Measurements from ENCODE around the gene NDUFS6. TPM values are rescaled to one million over a fixed set of nuclear protein-coding genes. Genes with fewer than 3 reads are reported as not detected.
"Not testable (repeated sequence)": the region's sequence is repeated elsewhere in the genome, so short reads cannot be mapped to it uniquely, and the experiment has no call there.

The NDUFS6 gene
- total RNA-seq, 2 donors from 2014 or later: 25.4 to 25.8 TPM

DNA sequence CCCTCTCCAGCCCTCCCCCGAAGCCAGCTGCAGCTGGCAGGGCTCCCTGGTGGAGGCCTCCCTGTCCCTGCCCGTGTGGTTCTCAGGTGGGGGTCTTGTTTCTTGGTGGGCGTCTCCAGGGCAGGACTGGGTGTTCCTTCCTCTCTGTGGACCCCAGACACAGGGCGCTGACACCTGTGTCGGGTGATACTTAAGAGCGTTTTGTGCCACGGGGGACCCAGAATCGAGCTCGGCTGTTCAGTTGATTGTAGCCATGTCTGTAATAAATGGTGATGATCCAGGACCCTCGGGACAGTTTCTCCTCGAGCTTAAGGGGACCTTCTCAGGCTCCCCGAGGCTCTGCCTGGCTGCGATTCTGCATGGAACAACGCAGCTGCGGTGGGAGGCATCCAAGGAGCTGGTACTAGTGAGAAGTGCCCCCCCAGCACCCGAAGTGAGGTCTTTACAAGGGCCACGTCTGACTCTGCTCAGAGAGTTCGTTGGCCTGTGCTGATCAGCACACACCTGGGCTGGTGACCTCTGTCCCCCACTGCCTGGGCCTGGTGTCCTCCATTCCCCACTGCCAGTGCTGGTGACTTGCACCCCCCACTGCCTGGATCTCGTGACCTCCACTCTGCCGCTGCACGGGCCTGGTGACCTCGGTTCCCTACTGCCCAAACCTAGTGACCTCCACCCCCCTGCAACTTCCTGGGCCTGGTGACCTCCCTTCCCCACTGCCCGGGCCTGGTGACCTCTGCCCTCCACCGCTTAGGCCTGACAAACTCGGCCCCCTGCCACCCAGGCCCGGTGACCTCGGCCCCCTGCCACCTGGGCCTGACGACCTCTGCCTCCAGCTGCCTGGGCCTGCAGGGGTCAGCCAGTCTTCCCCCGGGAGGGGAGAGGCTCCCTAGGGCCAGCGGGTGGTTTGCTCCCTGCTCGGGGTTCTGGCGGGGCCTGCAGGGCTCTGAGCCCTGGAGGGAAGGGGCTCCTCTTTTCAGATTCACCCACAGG lies 36.0 kb downstream of the NDUFS6 start:
- intact Hi-C loops (cut with DNase I): no loop called here
- no peak for DNase-seq (ENCODE audit: low spot score)

DNA sequence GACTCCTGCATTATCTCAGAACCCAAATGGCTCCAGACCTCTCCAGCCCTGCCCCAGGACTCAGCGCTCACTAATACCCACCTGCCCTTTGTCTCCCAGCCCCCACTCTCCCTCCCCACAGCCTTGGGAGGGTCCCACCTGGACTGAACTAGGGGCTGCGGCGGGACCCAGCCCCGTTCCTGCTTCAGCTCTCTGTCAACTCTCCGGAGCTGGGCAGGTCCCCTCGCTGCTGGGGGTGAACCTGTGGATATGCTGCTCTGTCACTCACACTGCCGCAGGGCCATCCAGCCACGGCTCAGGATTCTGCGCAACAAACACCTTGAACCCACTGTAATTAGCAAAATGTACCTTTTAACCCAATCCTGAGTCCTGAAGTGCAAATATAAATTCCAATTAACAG lies 36.8 kb downstream of the NDUFS6 start:
- no peak for DNase-seq (ENCODE audit: low spot score)
- intact Hi-C loops (cut with DNase I): no loop called here

DNA sequence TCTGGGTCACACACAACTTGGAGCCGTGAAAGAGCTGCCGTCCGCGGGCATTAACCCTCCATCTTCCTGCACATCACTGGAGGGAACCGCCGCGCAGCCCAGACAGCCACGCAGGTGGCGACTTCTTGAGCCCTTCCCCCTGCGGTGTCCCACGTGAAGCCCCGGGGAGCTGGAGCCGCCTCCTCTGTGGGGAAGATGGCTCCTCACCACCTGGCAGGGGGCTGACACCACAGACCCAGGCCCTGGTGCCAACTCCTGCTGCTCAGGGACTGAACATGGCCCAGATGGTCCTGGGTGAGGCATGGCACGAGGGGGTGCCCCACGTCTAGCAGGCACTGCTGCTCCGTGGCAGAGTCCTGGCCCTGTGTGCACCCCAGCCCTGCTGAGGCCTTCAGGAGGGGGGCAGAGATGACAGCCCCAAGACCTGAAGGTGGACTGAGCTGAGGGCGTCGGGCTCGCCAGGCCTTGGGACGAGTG lies 38.9 kb downstream of the NDUFS6 start:
- no peak for DNase-seq (ENCODE audit: low spot score)

DNA sequence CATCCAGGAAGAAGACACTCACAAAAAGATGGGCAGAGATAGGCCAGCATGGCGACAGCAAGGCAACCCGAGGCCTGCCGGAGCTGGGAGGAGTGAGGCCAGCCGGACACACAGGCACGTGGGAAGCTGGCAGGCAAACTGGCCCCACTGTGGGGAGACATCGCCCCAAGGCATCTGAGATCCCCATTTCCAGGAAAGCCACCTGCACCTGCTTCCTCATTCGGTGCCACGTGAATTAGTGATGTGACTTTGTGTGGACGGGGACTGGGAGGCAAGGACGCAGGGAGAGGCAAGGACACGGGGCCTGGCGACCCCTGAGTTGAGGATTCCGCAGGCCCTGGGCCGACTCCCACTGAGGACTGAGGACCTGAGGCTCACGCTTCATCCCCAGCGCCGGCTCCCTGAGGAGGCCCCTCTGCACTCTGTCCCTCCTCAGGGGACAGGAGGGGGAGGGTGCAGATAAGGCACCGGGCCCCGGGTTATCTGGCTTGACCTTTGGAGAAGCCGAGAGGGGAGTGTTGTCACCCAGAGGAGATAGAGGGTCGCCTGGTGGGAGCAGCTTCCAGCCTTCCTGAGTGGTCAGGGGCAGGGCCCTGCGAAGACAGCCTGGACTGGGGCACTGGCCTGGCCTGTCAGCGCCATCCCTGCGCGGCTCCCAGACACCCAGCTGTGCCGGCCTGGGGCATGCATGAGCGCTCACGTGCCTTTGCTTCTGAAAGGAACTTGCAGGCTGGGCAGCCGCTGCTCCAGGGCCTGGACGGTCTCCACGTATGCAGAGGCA lies 39.7 kb downstream of the NDUFS6 start:
- intact Hi-C loops (cut with DNase I): no loop called here

More for the DNA sequence above, 38.9 kb downstream of the NDUFS6 start:
- intact Hi-C loops (cut with DNase I): no loop called here

DNA sequence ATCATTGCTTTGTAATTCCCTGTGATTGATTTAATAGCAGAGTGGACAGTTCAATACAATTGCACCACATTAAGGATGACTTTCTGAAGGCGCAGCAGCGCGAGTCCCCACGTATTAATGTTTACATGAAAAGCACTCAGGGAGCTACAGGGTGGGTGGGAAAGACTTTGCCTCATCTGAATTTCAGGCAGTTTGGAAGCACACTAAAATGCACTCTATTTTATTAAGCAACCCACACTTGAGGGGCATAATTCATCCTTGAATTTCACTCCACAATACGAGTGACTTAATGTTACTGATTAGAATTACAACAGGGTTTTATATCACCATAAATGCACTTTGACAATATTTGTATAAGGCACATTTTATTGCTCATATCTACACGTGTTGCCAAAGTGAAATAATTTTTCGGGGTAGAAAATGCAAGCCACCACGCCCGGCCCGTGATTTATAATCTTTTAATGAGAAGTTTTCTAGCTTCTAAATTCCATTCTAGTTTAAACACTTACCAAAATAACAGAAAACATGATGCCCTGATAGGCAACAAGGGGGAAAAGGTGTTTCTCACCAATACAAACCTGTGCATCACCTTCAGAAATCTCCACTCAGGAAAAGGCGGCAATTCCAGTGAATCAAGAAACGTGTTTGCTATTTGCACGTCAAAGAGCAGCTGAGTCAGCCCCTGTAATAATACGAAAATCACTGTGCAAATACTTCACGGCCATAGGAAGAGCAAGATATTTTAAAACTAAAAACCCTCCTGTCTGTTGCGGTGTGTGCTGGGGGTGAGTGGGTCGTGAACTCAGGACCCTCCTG lies 41.0 kb downstream of the NDUFS6 start:
- intact Hi-C loops (cut with DNase I): no loop called here
- no peak for DNase-seq (ENCODE audit: low spot score)

More for the DNA sequence above, 39.7 kb downstream of the NDUFS6 start:
- DNase-seq (ENCODE audit: low spot score): no peak

DNA sequence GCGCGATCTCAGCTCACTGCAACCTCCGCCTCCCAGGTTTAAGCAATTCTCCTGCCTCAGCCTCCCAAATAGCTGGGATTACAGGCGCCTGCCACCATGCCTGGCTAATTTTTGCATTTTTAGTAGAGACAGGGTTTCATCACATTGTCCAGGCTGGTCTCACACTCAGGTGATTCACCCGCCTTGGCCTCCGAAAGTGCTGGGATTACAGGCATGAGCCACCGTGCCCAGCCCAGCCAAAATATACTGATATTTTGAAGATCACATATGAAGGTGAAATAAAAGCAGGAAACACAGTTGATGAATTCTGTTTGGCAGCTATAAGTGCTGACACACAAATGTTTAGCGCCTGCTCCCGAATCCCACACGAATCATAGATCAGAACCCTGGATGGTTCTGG lies 42.6 kb downstream of the NDUFS6 start:
- intact Hi-C loops (cut with DNase I); DNase-seq (ENCODE audit: low spot score): not testable (repeated sequence)

DNA sequence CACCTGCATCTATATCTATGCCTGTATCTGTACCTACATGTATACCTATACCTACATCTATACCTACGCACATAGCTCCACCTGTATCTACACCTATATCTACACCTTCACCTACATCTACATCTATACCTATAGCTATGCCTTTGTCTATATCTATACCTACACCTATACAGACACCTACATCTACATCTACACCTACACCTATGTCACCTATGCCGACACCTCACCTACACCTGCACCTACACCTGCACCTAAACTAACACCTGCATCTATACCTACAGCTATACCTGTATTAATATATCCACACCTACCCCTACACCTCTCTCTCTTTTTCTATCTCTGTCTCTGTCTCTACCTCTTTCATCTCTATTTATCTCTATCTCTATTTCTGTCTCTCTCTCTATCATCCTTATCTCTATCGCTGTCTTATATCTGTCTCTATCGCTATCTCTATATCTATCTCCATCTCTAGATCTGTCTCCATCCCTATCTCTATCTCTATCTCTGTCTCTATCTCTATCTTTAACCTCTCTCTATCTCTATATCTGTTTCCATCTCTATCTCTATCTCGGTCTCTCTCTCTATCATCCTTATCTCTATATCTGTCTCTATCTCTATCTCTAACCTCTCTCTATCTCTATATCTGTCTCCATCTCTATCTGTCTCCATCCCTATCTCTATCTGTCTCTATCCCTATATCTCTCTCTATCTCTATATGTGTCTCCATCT lies 43.7 kb downstream of the NDUFS6 start:
- intact Hi-C loops (cut with DNase I): no loop called here
- no peak for DNase-seq (ENCODE audit: low spot score)

DNA sequence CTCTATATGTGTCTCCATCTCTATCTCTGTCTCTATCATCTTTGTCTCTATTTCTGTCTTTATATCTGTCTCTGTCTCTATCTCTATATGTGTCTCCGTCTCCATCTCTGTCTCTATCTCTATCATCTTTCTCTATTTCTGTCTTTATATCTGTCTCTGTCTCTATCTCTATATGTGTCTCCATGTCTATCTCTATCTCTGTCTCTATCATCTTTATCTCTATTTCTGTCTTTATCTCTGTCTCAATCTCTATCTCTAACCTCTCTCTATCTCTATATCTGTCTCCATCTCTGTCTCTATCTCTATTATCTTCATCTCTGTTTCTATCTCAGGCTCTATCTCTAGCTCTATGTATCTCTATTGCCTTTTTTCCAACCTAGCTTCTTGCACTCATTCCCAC lies 44.5 kb downstream of the NDUFS6 start:
- intact Hi-C loops (cut with DNase I): no loop called here
- DNase-seq (ENCODE audit: low spot score): no peak

DNA sequence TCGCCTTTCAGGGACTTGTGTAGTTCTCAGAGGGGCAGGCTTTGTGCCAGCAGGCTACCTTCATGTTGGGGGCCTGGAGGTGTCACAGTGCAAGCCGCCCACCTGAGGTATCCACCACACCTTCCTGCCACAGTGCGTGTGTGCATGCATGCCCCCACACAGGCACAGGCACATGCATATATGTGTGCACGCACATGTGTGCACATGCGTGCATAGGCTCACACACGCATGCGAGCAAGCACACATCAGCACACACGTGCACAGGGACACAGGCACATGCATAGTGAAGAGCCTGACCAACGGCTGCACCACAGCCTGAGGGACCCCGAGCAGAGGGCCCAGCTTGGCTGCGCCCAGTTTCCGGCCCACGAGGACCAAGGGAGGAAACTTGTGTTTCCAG lies 45.4 kb downstream of the NDUFS6 start:
- intact Hi-C loops (cut with DNase I): no loop called here
- no peak for DNase-seq (ENCODE audit: low spot score)

DNA sequence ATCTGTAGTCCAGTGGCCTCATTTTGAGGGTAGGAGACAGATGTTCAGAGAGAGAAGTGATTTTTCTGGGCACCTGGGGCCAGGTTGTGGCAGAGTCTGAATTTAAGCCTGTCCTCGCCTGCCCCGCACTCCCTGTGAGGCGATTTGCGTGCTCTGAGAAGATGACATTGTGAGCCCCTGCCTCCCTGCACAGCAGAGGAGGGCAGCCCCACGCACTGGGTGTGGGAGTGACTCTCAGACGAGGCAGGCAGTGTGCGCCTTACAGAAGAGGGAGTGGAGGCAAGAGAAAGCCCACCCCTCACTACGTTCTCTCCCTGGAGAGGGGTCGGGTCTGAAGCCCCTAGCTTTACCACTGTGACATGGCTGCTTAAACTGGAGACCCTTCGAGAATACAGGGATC lies 45.8 kb downstream of the NDUFS6 start:
- intact Hi-C loops (cut with DNase I): no loop called here

DNA sequence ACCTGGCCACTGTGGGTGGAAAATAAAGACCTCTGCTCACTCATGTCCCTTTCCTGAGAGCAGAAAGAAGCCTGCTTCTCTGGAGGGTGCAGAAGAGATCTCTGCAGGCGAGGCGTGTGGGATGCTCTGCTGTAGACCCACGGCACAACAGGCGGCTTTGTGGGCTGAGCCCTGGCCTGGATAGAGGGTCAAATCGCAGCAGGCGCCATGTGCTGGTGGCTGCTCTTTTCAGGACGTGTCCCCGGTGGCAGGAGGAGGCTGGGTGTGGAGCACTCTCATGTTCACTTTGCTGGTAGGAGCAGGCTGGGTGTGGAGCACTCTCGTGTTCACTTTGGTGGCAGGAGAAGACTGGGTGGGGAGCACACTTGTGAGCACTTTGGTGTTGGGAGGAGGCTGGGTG lies 46.4 kb downstream of the NDUFS6 start:
- intact Hi-C loops (cut with DNase I): no loop called here
- no peak for DNase-seq (ENCODE audit: low spot score)

More for the DNA sequence above, 45.8 kb downstream of the NDUFS6 start:
- DNase-seq (ENCODE audit: low spot score): no peak

DNA sequence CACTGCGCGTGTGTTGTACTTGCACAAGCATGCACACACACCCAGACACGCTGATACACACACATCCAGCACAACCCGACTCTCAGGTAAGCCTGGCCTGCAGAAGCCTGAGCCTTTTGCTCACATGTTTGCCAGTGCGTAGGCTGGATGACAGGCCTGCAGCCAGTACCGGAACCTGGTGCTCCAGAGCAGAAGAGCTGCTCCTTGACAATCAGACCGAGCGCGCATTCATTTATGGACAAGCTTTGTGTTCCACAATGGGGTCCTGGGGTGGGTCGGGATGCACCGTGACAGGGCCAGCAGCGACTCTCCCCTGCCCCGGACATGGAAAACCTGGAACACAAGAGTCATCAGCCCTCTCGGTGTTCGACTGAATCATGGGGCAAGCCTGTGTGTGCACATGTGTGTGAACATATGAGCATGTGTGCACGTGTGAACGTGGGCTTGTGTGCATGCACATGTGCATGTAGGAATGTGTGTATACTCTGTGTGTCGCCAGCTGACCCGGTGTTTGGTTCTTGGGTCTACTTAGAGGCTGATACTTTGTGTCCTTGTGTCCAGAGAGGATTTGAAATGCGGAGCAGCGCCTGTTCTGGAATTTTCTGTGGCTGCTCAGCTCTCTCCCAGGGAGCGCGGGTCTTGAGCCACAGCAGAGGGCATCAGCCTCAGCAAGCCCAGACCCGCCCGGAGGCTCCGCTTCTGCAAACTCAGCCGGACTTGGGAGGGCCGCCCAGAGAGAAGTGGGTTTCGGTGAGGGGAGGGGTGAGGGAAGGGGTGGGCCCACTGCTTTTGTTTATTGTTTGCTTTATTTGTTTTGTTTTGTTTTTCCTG lies 49.3 kb downstream of the NDUFS6 start:
- DNase-seq (ENCODE audit: low spot score): no peak
- intact Hi-C loops (cut with DNase I): no loop called here

DNA sequence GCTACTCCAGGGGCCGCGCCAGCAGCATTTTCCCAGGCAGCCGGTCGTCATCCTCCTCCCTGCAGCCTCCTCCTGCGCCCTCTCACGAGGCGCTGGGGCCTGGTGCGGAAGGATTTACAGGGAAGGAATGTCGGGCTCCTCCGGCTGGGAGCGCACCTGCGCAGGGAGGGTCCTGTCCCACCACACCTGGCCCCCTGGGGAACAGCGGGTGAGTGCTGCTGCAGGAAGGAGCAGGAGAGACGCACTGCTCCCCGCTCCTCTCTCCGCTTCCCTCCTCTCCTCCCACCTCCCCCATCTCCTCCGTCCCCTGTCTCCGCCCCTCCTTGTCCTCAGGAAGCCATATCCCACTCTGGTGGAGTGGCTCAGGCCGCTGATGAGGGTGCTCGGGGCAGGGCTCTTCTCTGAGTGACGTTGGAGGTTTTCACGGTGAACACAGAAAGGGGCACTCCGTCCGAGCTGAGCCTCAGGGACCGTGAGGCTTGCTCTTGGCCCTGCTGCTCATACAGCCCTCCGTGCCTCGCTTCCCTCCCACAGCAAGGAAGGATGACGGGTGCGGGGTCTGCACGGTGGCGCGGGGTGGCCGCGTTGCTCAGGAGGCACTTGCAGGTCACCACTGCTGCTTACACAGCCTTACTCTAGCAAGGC lies 50.2 kb downstream of the NDUFS6 start:
- DNase-seq (ENCODE audit: low spot score): no peak
- intact Hi-C loops (cut with DNase I): no loop called here

DNA sequence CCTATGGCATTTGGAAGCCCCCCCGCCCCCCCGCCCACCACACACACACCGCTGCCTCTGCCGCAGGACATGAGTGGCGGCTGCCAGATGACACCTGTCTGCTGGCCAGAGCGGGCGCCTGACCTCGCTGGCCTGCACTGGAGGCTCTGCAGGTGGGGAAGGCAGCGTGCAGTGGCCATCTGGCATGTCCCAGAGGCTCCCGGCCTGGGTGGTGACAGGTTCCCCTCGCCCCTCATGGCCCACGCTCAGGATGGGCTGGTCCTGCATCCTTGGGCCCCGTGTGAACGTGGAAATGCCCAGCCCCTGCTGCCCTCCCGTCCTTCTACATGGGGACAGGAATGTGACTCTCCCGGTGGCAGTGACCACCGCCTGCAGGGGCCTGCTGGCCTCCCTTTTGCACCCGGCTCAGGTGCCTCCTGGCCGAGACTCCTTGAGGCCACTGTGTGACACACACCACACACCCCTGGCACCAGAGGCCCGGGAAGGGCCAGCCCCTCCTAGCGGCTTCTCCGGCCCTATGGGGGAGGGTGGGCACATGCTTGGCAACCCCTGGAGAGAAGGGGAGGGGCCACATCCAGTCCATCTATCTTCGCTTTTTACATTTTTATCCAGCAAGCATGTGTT lies 51.2 kb downstream of the NDUFS6 start:
- intact Hi-C loops (cut with DNase I): no loop called here
- no peak for DNase-seq (ENCODE audit: low spot score)

DNA sequence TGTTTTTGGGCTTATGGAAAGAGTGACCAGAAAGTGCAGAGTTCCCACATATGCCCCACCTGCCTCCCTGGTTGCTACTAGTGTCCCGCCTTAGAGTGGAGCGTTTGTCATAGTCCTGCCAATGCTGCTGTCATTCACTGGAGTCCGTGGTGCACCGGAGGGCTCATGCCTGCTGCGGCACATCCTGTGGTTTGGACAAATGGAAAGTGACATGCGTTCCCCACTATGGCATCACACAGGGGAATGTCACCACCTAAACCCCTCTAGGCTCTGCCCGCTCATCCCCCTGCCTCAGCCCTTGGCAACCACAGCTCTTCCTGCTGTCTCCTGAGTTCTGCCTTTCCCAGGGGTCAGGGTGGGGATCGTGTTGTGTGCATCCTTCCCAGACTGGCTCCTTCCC lies 52.3 kb downstream of the NDUFS6 start:
- intact Hi-C loops (cut with DNase I): no loop called here
- no peak for DNase-seq (ENCODE audit: low spot score)

DNA sequence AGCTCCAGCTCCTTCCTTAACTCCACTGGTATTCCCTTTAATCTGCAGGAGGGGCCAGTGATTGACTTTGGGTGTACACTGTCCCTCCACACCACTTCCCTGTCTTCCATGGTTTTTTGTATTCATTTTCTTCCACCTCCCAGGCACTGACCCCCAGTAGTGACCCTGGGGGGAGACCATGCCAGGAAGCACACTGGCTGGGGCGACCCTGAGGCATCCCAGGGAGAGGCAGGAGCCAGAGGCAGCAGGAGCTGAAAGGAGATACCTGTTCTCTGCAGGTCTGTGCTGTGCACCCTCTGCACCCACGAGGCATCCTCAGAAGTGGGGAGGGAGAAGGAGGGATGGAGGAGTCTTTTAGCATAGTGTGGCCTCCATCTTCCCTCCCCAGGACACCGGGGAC lies 53.9 kb downstream of the NDUFS6 start:
- no peak for DNase-seq (ENCODE audit: low spot score)
- intact Hi-C loops (cut with DNase I): no loop called here

DNA sequence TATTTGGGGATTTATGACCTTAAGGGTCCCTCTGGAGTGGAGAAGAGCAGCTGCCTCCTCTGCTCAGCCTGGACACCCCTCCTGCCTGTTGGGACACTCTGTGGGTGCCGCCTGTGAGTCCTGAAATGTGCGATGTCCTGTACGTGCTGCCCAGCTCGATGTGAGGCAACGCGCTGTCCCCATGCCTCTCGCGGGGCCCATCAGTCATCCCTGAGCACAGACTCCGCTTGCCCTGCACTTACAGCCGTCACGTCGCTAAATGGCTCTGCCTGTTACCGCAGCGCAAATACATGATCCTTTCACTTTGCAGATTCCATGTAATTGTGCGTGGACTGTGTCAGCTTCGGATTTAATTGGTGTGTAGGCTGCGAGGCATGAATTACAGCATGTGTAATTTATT lies 54.4 kb downstream of the NDUFS6 start:
- DNase-seq (ENCODE audit: low spot score): no peak
- intact Hi-C loops (cut with DNase I): no loop called here
